Measurements from ENCODE around the gene RASSF6.
"Not testable (repeated sequence)": the region's sequence is repeated elsewhere in the genome, so short reads cannot be mapped to it uniquely, and the experiment has no call there.

Gene RASSF6

DNA sequence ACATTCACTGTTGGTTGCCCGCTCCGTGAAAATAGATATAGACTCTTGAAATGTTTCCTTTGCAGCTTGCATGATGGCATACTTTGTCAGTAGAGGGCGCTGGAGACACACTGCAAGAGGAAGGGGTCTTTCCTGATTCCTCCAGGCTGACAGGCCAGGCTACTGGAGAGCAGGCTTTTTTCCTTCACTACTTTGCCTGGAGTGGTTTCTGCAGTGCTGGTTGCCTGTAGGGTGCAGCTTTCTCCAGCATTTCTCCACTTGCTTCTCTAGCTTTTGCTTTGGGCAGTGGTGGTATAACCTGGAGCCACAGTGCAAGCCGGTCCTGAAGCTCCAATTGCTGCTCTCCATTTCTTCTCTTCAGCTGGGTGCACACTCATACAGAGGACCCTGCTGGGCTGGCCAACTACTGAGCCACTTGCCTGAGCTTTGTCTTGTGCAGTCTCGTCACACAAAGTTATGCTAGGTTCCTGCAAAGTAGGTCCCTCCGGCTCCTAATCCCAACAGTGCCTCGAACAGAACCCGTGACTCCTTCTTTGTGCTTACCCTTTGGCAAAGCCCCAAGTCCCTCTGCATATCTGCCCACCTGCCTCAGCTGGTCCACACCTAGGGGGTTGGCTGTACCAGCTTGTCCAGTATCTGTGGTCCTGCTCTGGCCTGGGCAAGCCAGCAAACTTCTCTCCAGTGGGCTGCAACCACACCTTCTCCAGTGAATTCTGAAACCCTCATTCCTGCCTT, 46.3 kb downstream of the RASSF6 start:
- no peak for DNase-seq

GRCh38 chr4:73550865-73551264, 69.4 kb downstream of the RASSF6 start:
- DNase-seq = not testable (repeated sequence)

DNA sequence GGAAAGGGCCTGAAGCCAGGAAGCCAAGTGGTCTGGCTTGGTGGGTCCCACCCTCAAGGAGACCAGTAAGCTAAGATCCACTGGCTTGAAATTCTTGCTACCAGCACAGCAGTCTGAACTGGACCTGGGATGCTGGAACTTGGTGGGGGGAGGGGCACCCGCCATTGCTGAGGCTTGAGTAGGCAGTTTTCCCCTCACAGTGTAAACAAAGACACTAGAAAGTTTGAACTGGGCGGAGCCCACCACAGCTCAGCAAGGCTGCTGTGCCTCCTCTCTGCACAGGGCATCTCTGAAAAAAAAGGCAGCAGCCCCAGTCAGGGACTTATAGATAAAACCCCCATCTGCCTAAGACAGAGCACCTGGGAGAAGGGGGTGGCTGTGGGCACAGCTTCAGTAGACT, 75.6 kb downstream of the RASSF6 start:
- no peak for DNase-seq

GRCh38 chr4:73541251-73541650, 79.0 kb downstream of the RASSF6 start:
- no peak for DNase-seq

- DNase-seq = no peak
Observed at GRCh38 chr4:73540826-73541225, 79.4 kb downstream of the RASSF6 start.

DNA sequence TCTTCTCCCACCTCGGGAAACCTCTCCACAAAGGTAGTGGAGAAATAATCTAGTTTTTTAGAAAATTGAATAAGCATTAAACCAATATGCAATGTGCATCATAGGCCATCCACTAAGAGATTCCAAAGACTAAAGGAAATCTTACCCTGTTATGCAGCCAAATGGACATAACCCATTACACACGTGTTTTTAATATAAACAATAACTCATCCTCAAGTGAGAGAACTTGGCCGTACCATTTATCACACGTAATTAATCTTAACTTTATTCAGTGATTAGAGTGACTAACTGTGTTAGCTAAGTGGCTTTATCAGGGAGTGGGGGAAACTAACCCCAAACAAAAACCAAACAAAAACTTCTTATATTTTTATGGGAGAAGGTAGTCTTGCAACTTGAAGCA, 80.8 kb downstream of the RASSF6 start:
- DNase-seq = no peak

DNA sequence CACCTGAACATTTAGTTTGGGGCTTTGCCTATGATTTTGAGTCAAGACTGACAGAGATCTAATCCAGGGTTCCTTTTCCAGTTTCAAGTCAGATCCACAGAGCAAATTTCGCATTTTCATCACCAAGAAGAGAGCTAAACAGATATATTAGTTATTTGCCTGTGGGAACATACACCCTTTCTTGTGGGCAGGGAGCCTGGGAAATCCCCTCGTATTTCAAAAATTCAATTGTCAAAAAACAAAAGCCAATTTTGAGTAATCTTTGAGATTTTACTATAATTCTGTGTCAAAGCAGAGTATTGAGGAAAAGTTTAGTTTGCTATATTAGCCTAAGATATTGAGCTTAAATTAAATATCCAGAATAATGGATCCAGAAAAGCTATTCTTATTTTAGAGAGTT, 82.1 kb downstream of the RASSF6 start:
- no peak for DNase-seq

GRCh38 chr4:73533515-73534422, 86.5 kb downstream of the RASSF6 start:
- DNase-seq = no peak

GRCh38 chr4:73528171-73528570, 92.1 kb downstream of the RASSF6 start:
- DNase-seq = no peak

- no peak for DNase-seq
Observed at GRCh38 chr4:73527196-73527595, 93.0 kb downstream of the RASSF6 start.

DNA sequence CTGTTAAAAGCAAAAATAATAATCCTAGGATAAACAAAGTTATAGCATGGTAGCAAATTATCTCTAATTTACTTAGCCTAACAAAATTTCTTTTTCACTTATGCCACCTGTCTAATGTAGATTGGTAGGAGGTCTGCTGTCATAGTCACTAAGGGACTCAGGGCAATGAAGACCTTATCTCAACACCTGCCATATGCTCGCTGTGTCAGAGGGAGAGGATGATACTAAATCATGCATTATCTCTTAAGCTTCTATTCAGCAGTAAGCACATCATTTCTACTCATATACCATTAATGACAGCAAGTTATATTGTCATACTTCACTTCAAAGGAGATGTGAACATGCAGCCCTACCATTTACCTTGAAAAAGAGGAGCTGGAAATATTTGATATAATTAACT, 94.6 kb downstream of the RASSF6 start:
- DNase-seq = no peak

- no peak for DNase-seq
Observed at GRCh38 chr4:73523126-73523525, 97.1 kb downstream of the RASSF6 start.

Data from stimulated activated CD4-positive, alpha-beta T cell treated with anti-CD3 and anti-CD28 coated beads, Interleukin-4, amount 100 ng/mL, for 4 hours (primary cell).